Testis (tissue), 3 donors: Measurements from ENCODE around the gene ABL2. TPM values are rescaled to one million over a fixed set of nuclear protein-coding genes. Genes with fewer than 3 reads are reported as not detected.

Source experiments
- DNase-seq: peaks from one replicate; pipeline ENCODE4 v3.0.0-alpha.2; 2019
- H3K27ac ChIP-seq, 2 donors: fragments of 200-600 bp; sonication (generic); one replicate each; pipeline ENCODE4 v1.5.1; 2019
- H3K27me3 ChIP-seq: fragments of 200-600 bp; sonication (generic); one replicate; pipeline ENCODE4 v1.5.1; 2019
- H3K36me3 ChIP-seq: fragments of 200-600 bp; sonication (generic); one replicate; pipeline ENCODE4 v1.5.1; 2017; ENCODE audit warnings: low read depth; ENCODE audit errors: missing control alignments
- H3K4me1 ChIP-seq: fragments of 200-600 bp; sonication (generic); one replicate; pipeline ENCODE4 v1.5.1; 2019
- H3K4me3 ChIP-seq, 2 donors: fragments of 200-600 bp; sonication (generic); one replicate each; pipeline ENCODE4 v1.5.1; 2017 to 2019
- H3K9me3 ChIP-seq: fragments of 200-600 bp; sonication (generic); one replicate; pipeline ENCODE4 v1.5.1; 2017
- CTCF ChIP-seq, 3 experiments: fragments of 450-650 bp in 2 of 3; fragments of 200-600 bp in 1 of 3; sonication (generic) in 1 of 3; IDR thresholded peaks; one replicate each; pipeline ENCODE4 v1.5.1; 2016 to 2019; ENCODE audit warnings: antibody characterized with exemption in 3 of 3, mild to moderate bottlenecking in 2 of 3, moderate library complexity in 1 of 3
- POLR2A ChIP-seq: fragments of 450-650 bp; IDR thresholded peaks from one replicate; pipeline ENCODE4 v1.6.1; 2017; ENCODE audit warnings: antibody characterized with exemption, mild to moderate bottlenecking, moderate library complexity
- WGBS, 2 donors: methylation state at CpG; one replicate each; pipeline ENCODE4 v1.1.5; 2018; 5-methylcytosine and 5-hydroxymethylcytosine counted together
- intact Hi-C: fragments of 100-400 bp; cut with DNase I; formaldehyde crosslinking; loops from one replicate; pipeline ENCODE4 v1.15.1; 2023; ENCODE audit warnings: low total_unique reads
- polyA plus RNA-seq: library from polyadenylated mRNA; stranded (reverse); fragments of 350-450 nt; fragmentation: Illumina TruSeq; extraction: RNeasy Lipid Tissue Mini Kit (QIAGEN cat#74804); gene quantifications from one replicate; pipeline ENCODE4 v1.2.3, GENCODE V29; 2014; ENCODE audit warnings: low read depth, low replicate concordance; ENCODE audit not compliant: insufficient read depth
- total RNA-seq, 2 donors: library from RNA; depleted of rRNA; stranded (reverse); fragments of >200 nt; gene quantifications; one replicate each; pipeline ENCODE4 v1.2.3, GENCODE V29; 2016

ABL2 gene
- total and polyA plus RNA-seq, 3 donors from 2014 or later = 12.4 to 22.9 (median 21.9) TPM

GRCh38 chr1:179183857-179184256 lies 45.6 kb downstream of the ABL2 start:
- Histone ChIP-seq H3K4me3 (no peak overlapping the region), H3K27ac (no peak overlapping the region), H3K36me3 (no peaks in the 10 kb centered on the region), H3K4me1 (peaks cover 10% of the 10 kb centered on the region), H3K9me3 (no peaks in the 10 kb centered on the region), H3K27me3 (no peaks in the 10 kb centered on the region)
- intact Hi-C loops = no loop called here
- 90% methylated on average over 5 of the region's 5 CpGs for WGBS, 2 donors
- no peak for DNase-seq
- TF ChIP-seq POLR2A (no peak), CTCF (IDR thresholded peaks at IDR 0.05) (no peak)

DNA sequence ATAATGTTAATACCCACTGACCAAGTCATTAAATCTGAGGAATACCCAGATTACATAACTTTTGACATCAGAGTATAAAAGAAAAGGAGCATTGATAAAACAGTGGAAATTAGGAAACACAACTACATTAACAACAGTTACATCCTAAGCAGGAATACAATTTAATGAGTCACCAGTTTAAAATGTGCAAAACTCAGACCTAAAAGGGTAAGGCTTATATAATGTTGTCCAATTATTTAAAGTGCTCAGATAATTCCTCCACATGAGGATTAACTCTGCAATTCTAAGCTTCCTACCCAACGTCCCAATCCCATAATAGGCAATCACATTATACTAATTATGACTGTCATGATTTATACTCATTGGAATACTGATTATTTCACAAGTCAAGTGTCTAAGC lies 50.5 kb downstream of the ABL2 start:
- no peaks in the 10 kb centered on the region for H3K27me3 ChIP-seq
- H3K4me3 ChIP-seq = no peak overlapping the region
- H3K4me1 ChIP-seq = peaks cover 10% of the 10 kb centered on the region
- H3K27ac ChIP-seq = no peak overlapping the region
- no peaks in the 10 kb centered on the region for H3K9me3 ChIP-seq
- WGBS, 2 donors = 64% methylated on average over 1 of the region's 1 CpG
- DNase-seq = no peak
- no peaks in the 10 kb centered on the region for H3K36me3 ChIP-seq
- TF ChIP-seq POLR2A = no peak
- no peak for TF ChIP-seq CTCF (IDR thresholded peaks at IDR 0.05)
- intact Hi-C loops = no loop called here

DNA sequence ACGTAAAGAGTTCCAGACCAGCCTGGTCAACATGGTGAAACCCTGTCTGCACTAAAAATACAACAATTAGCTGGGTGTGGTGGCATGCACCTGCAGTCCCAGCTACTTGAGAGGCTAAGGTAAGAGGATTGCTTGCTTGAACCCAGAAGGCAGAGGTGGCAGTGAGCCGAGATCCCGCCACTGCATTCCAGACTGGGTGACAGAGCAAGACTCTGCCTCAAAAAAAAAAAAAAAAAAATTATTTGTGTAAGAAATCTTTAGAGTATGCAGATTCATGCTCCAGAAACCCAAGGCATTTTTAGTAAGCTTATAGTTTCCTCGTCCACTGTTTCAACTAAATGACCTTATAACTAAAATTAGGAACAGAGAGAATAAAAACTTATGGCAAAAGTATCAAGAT lies 51.3 kb downstream of the ABL2 start:
- H3K4me1 ChIP-seq = peaks cover 10% of the 10 kb centered on the region
- no peaks in the 10 kb centered on the region for H3K9me3 ChIP-seq
- 83 to 95% methylated on average over 4 of the region's 4 CpGs for WGBS, 2 donors
- no peaks in the 10 kb centered on the region for H3K27me3 ChIP-seq
- no peak for DNase-seq
- no peaks in the 10 kb centered on the region for H3K36me3 ChIP-seq
- intact Hi-C loops = no loop called here
- H3K27ac ChIP-seq = no peak overlapping the region
- TF ChIP-seq CTCF (IDR thresholded peaks at IDR 0.05) (no peak), POLR2A (no peak)
- no peak overlapping the region for H3K4me3 ChIP-seq

GRCh38 chr1:179177615-179178014 lies 51.9 kb downstream of the ABL2 start:
- DNase-seq = no peak
- no peaks in the 10 kb centered on the region for H3K27me3 ChIP-seq
- H3K27ac ChIP-seq = no peak overlapping the region
- no peak overlapping the region for H3K4me3 ChIP-seq
- TF ChIP-seq CTCF (IDR thresholded peaks at IDR 0.05) = no peak
- TF ChIP-seq POLR2A = no peak
- intact Hi-C loops = no loop called here
- WGBS, 2 donors = 93 to 97% methylated on average over 2 of the region's 2 CpGs
- H3K4me1 ChIP-seq = peaks cover 10% of the 10 kb centered on the region
- no peaks in the 10 kb centered on the region for H3K9me3 ChIP-seq
- no peaks in the 10 kb centered on the region for H3K36me3 ChIP-seq

- no peak overlapping the region for H3K4me3 ChIP-seq
- no peak for DNase-seq
- intact Hi-C loops = no loop called here
- WGBS, 2 donors = 44 to 46% methylated on average over 2 of the region's 2 CpGs
- H3K27me3 ChIP-seq = no peaks in the 10 kb centered on the region
- no peaks in the 10 kb centered on the region for H3K36me3 ChIP-seq
- TF ChIP-seq CTCF (IDR thresholded peaks at IDR 0.05) (no peak), POLR2A (no peak)
- no peaks in the 10 kb centered on the region for H3K9me3 ChIP-seq
- peaks cover 10% of the 10 kb centered on the region for H3K4me1 ChIP-seq
- H3K27ac ChIP-seq = no peak overlapping the region
Observed at GRCh38 chr1:179177182-179177581, 52.3 kb downstream of the ABL2 start.
